ENCODE data around the gene FXN.

DNA sequence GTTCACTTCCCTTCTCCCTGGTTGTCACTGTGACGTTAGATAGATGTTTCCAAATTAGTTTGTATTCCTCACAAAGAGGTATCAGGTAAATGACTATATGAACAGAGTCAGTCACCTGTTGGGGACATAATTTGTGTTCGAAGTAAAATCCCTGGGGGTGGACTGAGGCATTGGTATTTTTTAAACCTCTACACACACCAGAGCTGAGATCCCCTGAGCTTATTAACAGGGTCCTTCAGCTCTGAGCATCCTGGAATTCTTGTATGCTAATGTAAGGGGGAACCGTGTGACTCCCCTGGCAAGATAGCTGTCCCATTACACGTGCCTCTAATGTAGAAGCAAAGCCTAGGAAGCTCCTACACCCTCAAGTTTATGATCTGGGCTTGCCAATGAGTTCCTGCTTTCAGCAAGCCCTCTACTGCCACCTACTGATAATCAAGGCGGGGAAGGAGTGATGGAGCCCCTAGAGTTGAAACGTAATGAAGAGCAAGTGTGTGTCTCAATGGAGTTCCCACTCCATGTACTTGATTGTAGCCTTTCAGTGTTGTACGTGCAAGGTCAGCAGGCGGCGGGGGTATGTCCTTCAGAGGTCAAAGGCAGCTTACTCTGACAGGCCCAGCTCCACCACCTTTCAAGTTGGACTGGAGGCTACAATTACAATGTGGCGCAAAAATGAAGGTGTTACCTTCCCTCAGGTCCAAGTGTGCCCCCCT is 36.0 kb upstream of the FXN start:
- TF ChIP-seq, protein P1, sequence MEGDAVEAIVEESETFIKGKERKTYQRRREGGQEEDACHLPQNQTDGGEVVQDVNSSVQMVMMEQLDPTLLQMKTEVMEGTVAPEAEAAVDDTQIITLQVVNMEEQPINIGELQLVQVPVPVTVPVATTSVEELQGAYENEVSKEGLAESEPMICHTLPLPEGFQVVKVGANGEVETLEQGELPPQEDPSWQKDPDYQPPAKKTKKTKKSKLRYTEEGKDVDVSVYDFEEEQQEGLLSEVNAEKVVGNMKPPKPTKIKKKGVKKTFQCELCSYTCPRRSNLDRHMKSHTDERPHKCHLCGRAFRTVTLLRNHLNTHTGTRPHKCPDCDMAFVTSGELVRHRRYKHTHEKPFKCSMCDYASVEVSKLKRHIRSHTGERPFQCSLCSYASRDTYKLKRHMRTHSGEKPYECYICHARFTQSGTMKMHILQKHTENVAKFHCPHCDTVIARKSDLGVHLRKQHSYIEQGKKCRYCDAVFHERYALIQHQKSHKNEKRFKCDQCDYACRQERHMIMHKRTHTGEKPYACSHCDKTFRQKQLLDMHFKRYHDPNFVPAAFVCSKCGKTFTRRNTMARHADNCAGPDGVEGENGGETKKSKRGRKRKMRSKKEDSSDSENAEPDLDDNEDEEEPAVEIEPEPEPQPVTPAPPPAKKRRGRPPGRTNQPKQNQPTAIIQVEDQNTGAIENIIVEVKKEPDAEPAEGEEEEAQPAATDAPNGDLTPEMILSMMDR (conservative IDR thresholded peaks at IDR 0.05; ENCODE audit: low read depth, low read length) = peak; percentile 84
- no peak for TF ChIP-seq EZH2phosphoT487 (IDR thresholded peaks at IDR 0.05; ENCODE audit: borderline replicate concordance, low read length)
